Cardiac muscle cell (in vitro differentiated cells and primary cell): ENCODE data around the gene JUP. TPM values are rescaled to one million over a fixed set of nuclear protein-coding genes. Genes with fewer than 3 reads are reported as not detected.

Source experiments
- DNase-seq, 2 donors: peaks; one replicate each; pipeline versions ENCODE4 v3.0.0 to v3.0.0-alpha.2; 2010 to 2017; ENCODE audit warnings: low read depth in 1 of 2, low spot score in 1 of 2
- H3K27ac ChIP-seq: fragments of 200-600 bp; sonication (generic); 2 replicates; pipeline ENCODE4 v1.5.1; 2016
- H3K27me3 ChIP-seq: fragments of 200-600 bp; sonication (generic); 2 replicates; pipeline ENCODE4 v1.6.0; 2016; ENCODE audit warnings: control low read depth
- H3K36me3 ChIP-seq: fragments of 200-600 bp; sonication (generic); 2 replicates; pipeline ENCODE4 v1.5.1; 2016; ENCODE audit warnings: control low read depth
- H3K4me1 ChIP-seq: fragments of 200-600 bp; sonication (generic); 2 replicates; pipeline ENCODE4 v1.8.1; 2017; ENCODE audit warnings: low read depth, mild to moderate bottlenecking, mixed run types
- H3K4me3 ChIP-seq: fragments of 200-600 bp; sonication (generic); 2 replicates; pipeline ENCODE4 v1.5.1; 2016; ENCODE audit warnings: mild to moderate bottlenecking
- H3K9me3 ChIP-seq: fragments of 200-600 bp; sonication (generic); 2 replicates; pipeline ENCODE4 v1.5.1; 2017; ENCODE audit warnings: low read depth, mild to moderate bottlenecking, control low read depth
- CTCF ChIP-seq: IDR thresholded peaks from 2 replicates; pipeline ENCODE4 v1.5.1; 2012; ENCODE audit warnings: low read depth, mild to moderate bottlenecking, low read length
- polyA plus RNA-seq: library from polyadenylated mRNA; unstranded; fragments of >200 nt; fragmentation: Nextera tagmentation; extraction: Ambion mirVana; gene quantifications from 2 replicates; pipeline ENCODE4 v1.2.1, GENCODE V29; 2016
- total RNA-seq: library from RNA; depleted of rRNA; stranded (reverse); fragments of >200 nt; gene quantifications from 2 replicates; pipeline ENCODE4 v1.2.3, GENCODE V29; 2016

JUP gene
- total and polyA plus RNA-seq, 2 experiments from 2014 or later = 160 to 296 TPM

- TF ChIP-seq CTCF = no peak
- H3K4me1 ChIP-seq = peaks cover 15% of the 10 kb centered on the region
- H3K27me3 ChIP-seq = no peaks in the 10 kb centered on the region
- H3K4me3 ChIP-seq = no peak overlapping the region
- no peak overlapping the region for H3K27ac ChIP-seq
- DNase-seq = no peak
- peaks cover 54% of the 10 kb centered on the region for H3K36me3 ChIP-seq
- H3K9me3 ChIP-seq = no peaks in the 10 kb centered on the region
Measured at GRCh38 chr17:41769985-41770384, 16.5 kb downstream of the JUP start.

GRCh38 chr17:41769346-41769862 is 17.1 kb downstream of the JUP start:
- H3K9me3 ChIP-seq = no peaks in the 10 kb centered on the region
- peaks cover 60% of the 10 kb centered on the region for H3K36me3 ChIP-seq
- TF ChIP-seq CTCF = no peak
- no peak overlapping the region for H3K27ac ChIP-seq
- no peak overlapping the region for H3K4me3 ChIP-seq
- no peaks in the 10 kb centered on the region for H3K27me3 ChIP-seq
- H3K4me1 ChIP-seq = peaks cover 15% of the 10 kb centered on the region
- no peak for DNase-seq

DNA sequence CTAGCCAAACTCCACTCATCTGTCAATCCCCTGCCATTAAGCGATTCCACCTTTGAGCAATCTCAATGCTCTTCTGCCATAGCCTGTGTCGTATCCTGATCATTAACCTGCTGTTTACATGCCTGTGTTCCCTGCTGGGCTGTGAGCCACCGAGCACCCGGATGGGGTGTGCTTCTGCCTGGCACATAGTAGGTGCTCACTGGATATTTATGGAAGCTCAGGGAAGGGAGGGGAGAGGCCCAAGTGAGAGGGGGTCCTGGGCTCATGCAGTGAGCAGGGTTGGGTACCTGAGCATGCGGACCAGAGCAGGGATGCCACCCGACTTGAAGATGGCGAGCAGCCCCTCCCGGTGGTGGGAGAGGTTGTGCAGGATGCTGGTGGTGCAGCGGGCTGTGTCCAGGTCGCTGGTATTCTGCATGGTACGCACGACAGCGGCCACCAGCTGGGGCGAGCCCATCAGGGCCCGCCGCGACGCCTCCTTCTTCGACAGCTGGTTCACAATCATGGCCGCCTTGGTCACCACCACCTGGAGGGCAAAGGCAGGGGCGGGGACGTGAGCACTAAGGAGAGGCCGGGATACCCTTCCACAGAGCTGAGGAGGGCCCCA is 17.7 kb downstream of the JUP start:
- no peaks in the 10 kb centered on the region for H3K27me3 ChIP-seq
- H3K4me3 ChIP-seq = no peak overlapping the region
- peaks cover 64% of the 10 kb centered on the region for H3K36me3 ChIP-seq
- DNase-seq = no peak
- H3K4me1 ChIP-seq = peaks cover 9% of the 10 kb centered on the region
- TF ChIP-seq CTCF = no peak
- no peaks in the 10 kb centered on the region for H3K9me3 ChIP-seq
- no peak overlapping the region for H3K27ac ChIP-seq

GRCh38 chr17:41767324-41768042 is 19.0 kb downstream of the JUP start:
- Histone ChIP-seq H3K36me3 (peaks cover 77% of the 10 kb centered on the region), H3K27me3 (no peaks in the 10 kb centered on the region), H3K9me3 (no peaks in the 10 kb centered on the region), H3K4me3 (no peak overlapping the region), H3K27ac (no peak overlapping the region), H3K4me1 (no peaks in the 10 kb centered on the region)
- no peak for TF ChIP-seq CTCF
- DNase-seq = no peak

GRCh38 chr17:41766135-41766534 is 20.4 kb downstream of the JUP start:
- Histone ChIP-seq H3K9me3 (no peaks in the 10 kb centered on the region), H3K4me1 (no peaks in the 10 kb centered on the region), H3K4me3 (no peak overlapping the region), H3K27me3 (no peaks in the 10 kb centered on the region), H3K36me3 (peaks cover 81% of the 10 kb centered on the region), H3K27ac (no peak overlapping the region)
- TF ChIP-seq CTCF = no peak
- DNase-seq = no peak
